A549 (cell line): ENCODE measurements around the gene STXBP2.

ENCODE experiments used
- CEBPB ChIP-seq, 2 experiments: fragments of >200 bp in 1 of 2; sonication (Bioruptor Twin) in 1 of 2; formaldehyde crosslinking in 1 of 2; IDR thresholded peaks; 2 replicates each; pipeline ENCODE4 v1.6.1; 2012 to 2016
- CTCF ChIP-seq: fragments of >200 bp; sonication (Bioruptor Twin); formaldehyde crosslinking; IDR thresholded peaks from 3 replicates; pipeline ENCODE4 v1.5.1; 2016
- ELK1 ChIP-seq: fragments of 150-350 bp; IDR thresholded peaks from 2 replicates; pipeline ENCODE4 v1.6.1; 2014; ENCODE audit warnings: low read depth, mild to moderate bottlenecking, low read length
- EP300 ChIP-seq, 2 experiments: fragments of >200 bp; sonication (Bioruptor Twin); formaldehyde crosslinking; IDR thresholded peaks; 2 replicates in 1 of 2; 3 replicates in 1 of 2; pipeline ENCODE4 v1.6.1; 2016 to 2017
- HDAC2 ChIP-seq: fragments of 200-600 bp; sonication (generic); IDR thresholded peaks from 2 replicates; pipeline ENCODE4 v1.6.1; 2016
- POLR2A ChIP-seq: IDR thresholded peaks from 2 replicates; pipeline ENCODE4 v1.6.1; 2012; ENCODE audit warnings: mild to moderate bottlenecking, low read length
- REST ChIP-seq: fragments of 200-600 bp; sonication (generic); IDR thresholded peaks from 2 replicates; pipeline ENCODE4 v1.6.1; 2016; ENCODE audit warnings: antibody characterized with exemption, mild to moderate bottlenecking, moderate library complexity
- RFX5 ChIP-seq: fragments of 450-650 bp; IDR thresholded peaks from 2 replicates; pipeline ENCODE4 v1.7.1; 2014; ENCODE audit warnings: antibody characterized with exemption, mild to moderate bottlenecking, moderate library complexity
- SMC3 ChIP-seq: fragments of >200 bp; sonication (Bioruptor Twin); formaldehyde crosslinking; IDR thresholded peaks from 3 replicates; pipeline ENCODE4 v1.6.1; 2018; ENCODE audit warnings: inconsistent platforms
- TF ChIP-seq, protein P1 (sequence below): fragments of >200 bp; sonication (Bioruptor Twin); formaldehyde crosslinking; IDR thresholded peaks from 3 replicates; pipeline ENCODE4 v1.6.1; 2016
- TF ChIP-seq, protein P2 (sequence below): fragments of 250-450 bp; sonication (Bioruptor Pico); IDR thresholded peaks from 2 replicates; pipeline ENCODE4 v1.5.0; 2021; ENCODE audit warnings: mild to moderate bottlenecking, moderate library complexity, borderline replicate concordance

- TF ChIP-seq CTCF (no peak), HDAC2 (no peak), CEBPB (IDR thresholded peaks at IDR 0.05) (no peak), REST (no peak), EP300 (IDR thresholded peaks at IDR 0.05) (no peak), SMC3 (no peak), ELK1 (no peak), POLR2A (no peak), RFX5 (no peak)
- TF ChIP-seq, protein P1, sequence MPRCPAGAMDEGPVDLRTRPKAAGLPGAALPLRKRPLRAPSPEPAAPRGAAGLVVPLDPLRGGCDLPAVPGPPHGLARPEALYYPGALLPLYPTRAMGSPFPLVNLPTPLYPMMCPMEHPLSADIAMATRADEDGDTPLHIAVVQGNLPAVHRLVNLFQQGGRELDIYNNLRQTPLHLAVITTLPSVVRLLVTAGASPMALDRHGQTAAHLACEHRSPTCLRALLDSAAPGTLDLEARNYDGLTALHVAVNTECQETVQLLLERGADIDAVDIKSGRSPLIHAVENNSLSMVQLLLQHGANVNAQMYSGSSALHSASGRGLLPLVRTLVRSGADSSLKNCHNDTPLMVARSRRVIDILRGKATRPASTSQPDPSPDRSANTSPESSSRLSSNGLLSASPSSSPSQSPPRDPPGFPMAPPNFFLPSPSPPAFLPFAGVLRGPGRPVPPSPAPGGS = no peak
- TF ChIP-seq, protein P2, sequence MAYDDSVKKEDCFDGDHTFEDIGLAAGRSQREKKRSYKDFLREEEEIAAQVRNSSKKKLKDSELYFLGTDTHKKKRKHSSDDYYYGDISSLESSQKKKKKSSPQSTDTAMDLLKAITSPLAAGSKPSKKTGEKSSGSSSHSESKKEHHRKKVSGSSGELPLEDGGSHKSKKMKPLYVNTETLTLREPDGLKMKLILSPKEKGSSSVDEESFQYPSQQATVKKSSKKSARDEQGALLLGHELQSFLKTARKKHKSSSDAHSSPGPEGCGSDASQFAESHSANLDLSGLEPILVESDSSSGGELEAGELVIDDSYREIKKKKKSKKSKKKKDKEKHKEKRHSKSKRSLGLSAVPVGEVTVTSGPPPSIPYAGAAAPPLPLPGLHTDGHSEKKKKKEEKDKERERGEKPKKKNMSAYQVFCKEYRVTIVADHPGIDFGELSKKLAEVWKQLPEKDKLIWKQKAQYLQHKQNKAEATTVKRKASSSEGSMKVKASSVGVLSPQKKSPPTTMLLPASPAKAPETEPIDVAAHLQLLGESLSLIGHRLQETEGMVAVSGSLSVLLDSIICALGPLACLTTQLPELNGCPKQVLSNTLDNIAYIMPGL = no peak
Observed at GRCh38 chr19:7632340-7633203, 4.3 kb upstream of the STXBP2 start.
